ENCODE measurements around the gene SUN2. TPM values are rescaled to one million over a fixed set of nuclear protein-coding genes. Genes with fewer than 3 reads are reported as not detected.

Gene SUN2
- total and polyA plus RNA-seq, 2 of the 4 experiments (the other 2 are of a cell fraction): 27.8 to 50.0 TPM

- H2BK5ac ChIP-seq (ENCODE audit: low read depth, low read length, poor library complexity, severe bottlenecking): no peak overlapping the region
- no peak overlapping the region for H2AK5ac ChIP-seq (ENCODE audit: low read depth, low read length)
- no peak overlapping the region for H2BK15ac ChIP-seq (ENCODE audit: low read depth, low read length)
- H2BK120ac ChIP-seq (ENCODE audit: low read depth, low read length): no peak overlapping the region
- TF ChIP-seq RCOR1 (IDR thresholded peaks at IDR 0.05; ENCODE audit: insufficient replicate concordance, low read length): no peak
- TF ChIP-seq RFX5 (IDR thresholded peaks at IDR 0.05; ENCODE audit: low read depth, low read length): no peak
- no peak for TF ChIP-seq POLR2A (IDR thresholded peaks at IDR 0.05; ENCODE audit: low read depth, low read length)
- TF ChIP-seq SMC3 (IDR thresholded peaks at IDR 0.05; ENCODE audit: low read depth, low read length): no peak
- TF ChIP-seq RAD21 (IDR thresholded peaks at IDR 0.05; ENCODE audit: low read length): no peak
- no peak for TF ChIP-seq MAZ (IDR thresholded peaks at IDR 0.05; ENCODE audit: borderline replicate concordance, low read depth, low read length)
- TF ChIP-seq NFE2L2 (IDR thresholded peaks at IDR 0.05; ENCODE audit: low read depth, low read length): no peak
- no peak for TF ChIP-seq MAFK (IDR thresholded peaks at IDR 0.05; ENCODE audit: low read depth, low read length)
- peaks cover 78% of the 10 kb centered on the region for H3K36me3 ChIP-seq (ENCODE audit: control insufficient read depth, insufficient read depth, low read length)
- H3K4me3 ChIP-seq (ENCODE audit: insufficient read depth, low read depth, low read length): no peak overlapping the region
- ATAC-seq (ENCODE audit: low read depth) (no peak), DNase-seq (no peak)
- H2BK20ac ChIP-seq (ENCODE audit: low read depth, low read length): no peak overlapping the region
- H3K9me1 ChIP-seq (ENCODE audit: insufficient read depth, low read length): no peaks in the 10 kb centered on the region; the same call in 1 of the 2 replicates
- dilution Hi-C loops (cut with HindIII; ENCODE audit: low sequenced_read_pairs, unreplicated experiment): no loop called here
- ChIA-PET POLR2A (ENCODE audit: unreplicated experiment) (no interaction called here), CTCF (interaction anchor here (1.5 kb wide), 1 partner anchor 27 kb away, joined by 3 read pairs; no protein-coding TSS in a partner anchor)
- H2AK9ac ChIP-seq (replicated peaks; ENCODE audit: low read depth, low read length, poor library complexity): peak overlapping the region; percentile 29
- H3K4ac ChIP-seq (ENCODE audit: low read depth, low read length): no peak overlapping the region
- no peak overlapping the region for H4K5ac ChIP-seq (ENCODE audit: low read depth, low read length)
- in situ Hi-C loops (cut with MboI; ENCODE audit: low sequenced_read_pairs): no loop called here
- no peak overlapping the region for H3K14ac ChIP-seq (replicated peaks; ENCODE audit: low read depth, low read length)
- H3K23ac ChIP-seq (ENCODE audit: low read depth, low read length): no peak overlapping the region
- no peak overlapping the region for H3K27ac ChIP-seq (ENCODE audit: insufficient read depth, low read length)
- no peak overlapping the region for H2AFZ ChIP-seq (replicated peaks; ENCODE audit: low read length, poor library complexity)
- no peak overlapping the region for H3K9ac ChIP-seq (ENCODE audit: low read depth, low read length)
- no peak overlapping the region for H4K8ac ChIP-seq (ENCODE audit: low read depth in 2 of 2, low read length in 2 of 2)
- no peaks in the 10 kb centered on the region for H3K9me3 ChIP-seq (ENCODE audit: control insufficient read depth, insufficient read depth, low read length)
- no TSS peak for BruUV-seq (replicated peaks)
- H4K20me1 ChIP-seq (ENCODE audit: insufficient read depth, low read length): peaks cover 4% of the 10 kb centered on the region; the same call in 1 of the 2 replicates
- H3K4me2 ChIP-seq (ENCODE audit: low read depth, low read length): no peak overlapping the region
- peaks cover 0 to 20% of the 10 kb centered on the region in 2 experiments; a peak in 1 of 4 replicates for H3K79me1 ChIP-seq (ENCODE audit: low read depth in 1 of 2, low read length in 2 of 2)
- whole genome bisulfite sequencing, 2 experiments (ENCODE audit: extremely low coverage in 2 of 2, insufficient read length in 1 of 2): 92% methylated on average over 11 of the region's 20 CpGs; no CpG with 5 or more reads in 1 of the 2 experiments
- H3K27me3 ChIP-seq (ENCODE audit: control insufficient read depth, insufficient read depth, low read length): no peaks in the 10 kb centered on the region
- H3K4me1 ChIP-seq (ENCODE audit: control insufficient read depth, insufficient read depth, low read length): no peaks in the 10 kb centered on the region; the same call in 1 of the 2 replicates
- no peak overlapping the region for H4K91ac ChIP-seq (ENCODE audit: insufficient read depth, low read depth, low read length)
- H3K56ac ChIP-seq (ENCODE audit: extremely low read depth, insufficient read depth, low read length): no peak overlapping the region
- intact Hi-C loops (cut with micrococcal nuclease): no loop called here
- H3K18ac ChIP-seq (ENCODE audit: low read depth, low read length): no peak overlapping the region
Measured at GRCh38 chr22:38739300-38740055, 16.3 kb downstream of the SUN2 start.
